IPS DF 19.7 (cell line): Measurements from ENCODE around the gene PSMD7.
"Not testable (repeated sequence)": the region's sequence is repeated elsewhere in the genome, so short reads cannot be mapped to it uniquely, and the experiment has no call there.

ENCODE experiments used
- DNase-seq: peaks from one replicate; pipeline ENCODE4 v3.0.0-alpha.2; 2013; ENCODE audit warnings: low read depth, low spot score

PSMD7 gene

DNA sequence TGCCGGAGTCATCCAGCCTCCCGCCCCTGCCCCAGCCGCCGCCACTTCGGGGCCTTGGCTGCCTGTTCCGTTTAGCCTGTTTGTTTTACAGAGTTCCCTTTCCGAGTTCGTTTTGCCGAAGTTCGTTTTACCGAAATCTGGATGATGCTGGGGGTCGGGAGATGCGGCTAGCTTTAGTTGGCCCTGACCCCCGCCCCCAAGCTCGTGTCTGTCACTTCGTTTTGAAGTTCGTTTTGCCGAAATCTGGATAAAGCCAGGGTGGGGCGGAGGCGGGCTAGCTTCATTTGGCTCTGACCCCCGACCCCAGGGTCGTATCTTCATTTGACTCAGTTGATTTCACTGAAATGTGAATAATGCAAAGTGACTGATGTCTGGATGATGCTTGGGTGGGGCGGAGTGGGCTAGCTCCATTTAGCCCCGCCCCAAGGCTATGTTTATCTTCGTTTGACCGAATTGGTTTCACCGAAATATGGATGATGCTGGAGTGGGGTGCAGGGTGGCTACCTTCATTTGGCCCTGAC is 591 bp downstream of the PSMD7 start:
- DNase-seq = no peak

GRCh38 chr16:74298104-74298503 is 1.5 kb downstream of the PSMD7 start:
- DNase-seq = no peak

DNA sequence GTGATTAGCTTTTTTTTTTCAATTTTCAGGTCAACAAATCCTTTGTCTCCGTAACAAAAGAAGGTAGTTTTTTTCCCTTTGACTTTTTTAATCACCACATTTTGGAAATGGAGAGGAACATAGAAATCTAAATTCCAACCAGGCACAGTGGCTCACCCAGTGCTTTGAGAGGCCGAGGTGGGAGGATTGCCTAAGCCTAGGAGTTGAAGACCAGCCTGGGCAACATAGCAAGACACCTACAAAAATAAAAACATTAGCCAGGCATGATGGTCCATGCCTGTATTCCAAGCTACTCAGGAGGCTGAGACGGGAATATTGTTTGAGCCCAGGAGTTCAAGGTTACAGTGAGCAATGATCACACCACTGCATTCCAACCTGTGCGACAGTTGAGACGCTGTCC is 5.7 kb downstream of the PSMD7 start:
- no peak for DNase-seq

- no peak for DNase-seq
Measured at GRCh38 chr16:74304164-74304834, 7.7 kb downstream of the PSMD7 start.

DNA sequence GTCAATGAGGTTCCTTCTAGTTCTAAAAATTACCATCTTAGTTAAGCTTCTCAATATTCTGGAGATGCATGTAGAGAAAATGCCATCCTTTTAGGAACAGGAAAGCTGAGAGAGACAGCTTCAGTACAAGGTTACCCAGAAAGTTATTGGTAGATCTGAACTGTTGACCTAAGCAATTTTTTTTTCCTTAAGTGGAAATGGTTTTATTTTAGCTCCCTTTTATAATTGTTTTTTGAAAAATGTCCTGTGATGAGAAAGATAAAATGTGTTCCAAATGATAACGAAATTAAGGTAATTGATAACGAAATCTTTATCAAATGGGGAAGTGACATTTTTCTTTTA is 8.2 kb downstream of the PSMD7 start:
- no peak for DNase-seq

DNA sequence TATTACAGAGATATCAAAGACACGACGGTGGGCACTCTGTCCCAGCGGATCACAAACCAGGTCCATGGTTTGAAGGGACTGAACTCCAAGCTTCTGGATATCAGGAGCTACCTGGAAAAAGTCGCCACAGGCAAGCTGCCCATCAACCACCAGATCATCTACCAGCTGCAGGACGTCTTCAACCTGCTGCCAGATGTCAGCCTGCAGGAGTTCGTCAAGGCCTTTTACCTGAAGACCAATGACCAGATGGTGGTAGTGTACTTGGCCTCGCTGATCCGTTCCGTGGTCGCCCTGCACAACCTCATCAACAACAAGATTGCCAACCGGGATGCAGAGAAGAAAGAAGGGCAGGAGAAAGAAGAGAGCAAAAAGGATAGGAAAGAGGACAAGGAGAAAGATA is 8.7 kb downstream of the PSMD7 start:
- DNase-seq = no peak

DNA sequence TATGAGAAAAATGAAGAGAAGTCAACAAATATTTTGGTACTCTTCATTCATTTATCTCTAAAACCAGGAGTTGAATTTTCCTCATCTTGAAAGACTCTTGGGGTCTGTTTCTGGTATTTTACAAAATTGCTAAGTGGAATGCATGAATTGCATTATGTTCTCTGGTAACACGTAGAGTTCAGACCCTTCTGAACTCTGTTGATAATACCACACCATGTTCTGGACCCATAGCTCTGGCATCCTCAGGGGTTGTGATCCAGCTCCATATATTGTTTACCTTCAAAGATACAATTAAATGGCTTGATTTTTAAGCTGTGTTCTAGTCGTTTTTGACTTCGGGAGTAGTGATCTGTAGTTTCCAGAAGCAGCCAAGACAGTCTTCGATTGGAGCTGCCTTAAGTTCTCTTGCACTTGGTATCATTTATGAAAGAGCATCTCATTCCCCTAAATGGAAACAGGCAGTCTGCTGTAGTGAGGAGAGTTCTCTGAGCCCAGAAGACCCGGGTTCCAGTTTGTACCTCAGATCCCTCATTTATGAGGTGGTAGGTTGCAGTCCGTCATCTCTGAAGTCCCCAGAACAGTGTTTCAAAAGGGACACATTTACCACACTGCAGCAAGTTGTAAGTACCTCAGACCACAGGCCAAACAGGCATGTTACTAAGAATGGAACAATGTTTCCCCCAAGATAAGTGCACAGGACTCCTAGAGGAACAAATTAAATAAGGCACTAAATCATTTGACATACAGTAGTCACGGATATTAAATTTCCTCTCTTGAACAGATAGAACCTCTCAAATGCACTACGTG is 9.6 kb downstream of the PSMD7 start:
- no peak for DNase-seq

- no peak for DNase-seq
Measured at GRCh38 chr16:74307383-74307782, 10.8 kb downstream of the PSMD7 start.

- no peak for DNase-seq
Measured at GRCh38 chr16:74309789-74310781, 13.5 kb downstream of the PSMD7 start.

GRCh38 chr16:74315059-74315458 is 18.4 kb downstream of the PSMD7 start:
- DNase-seq = no peak

- DNase-seq = no peak
Measured at GRCh38 chr16:74320707-74321106, 24.1 kb downstream of the PSMD7 start.

- DNase-seq = no peak
Measured at GRCh38 chr16:74321356-74321755, 24.7 kb downstream of the PSMD7 start.

DNA sequence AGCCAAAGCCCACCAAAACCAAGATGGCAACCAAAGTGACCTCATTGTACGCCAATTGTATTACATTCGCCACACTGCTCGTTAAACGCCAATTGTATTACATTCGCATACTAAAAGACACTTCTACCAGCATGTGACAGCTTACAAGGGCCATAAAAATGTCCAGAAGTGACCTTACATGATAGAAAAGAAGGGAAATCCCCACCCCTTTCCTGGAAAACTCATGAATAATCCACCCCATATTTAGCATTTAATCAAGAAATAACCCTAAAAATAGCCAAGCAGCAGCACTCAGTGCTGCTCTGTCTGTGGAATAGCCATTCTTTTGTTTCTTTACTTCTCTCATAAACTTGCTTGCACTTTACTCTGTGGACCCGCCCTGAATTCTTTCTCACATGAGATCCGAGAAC is 25.7 kb downstream of the PSMD7 start:
- DNase-seq = no peak

- DNase-seq = not testable (repeated sequence)
Measured at GRCh38 chr16:74324777-74325176, 28.2 kb downstream of the PSMD7 start.

- DNase-seq = no peak
Measured at GRCh38 chr16:74325641-74326040, 29.0 kb downstream of the PSMD7 start.

DNA sequence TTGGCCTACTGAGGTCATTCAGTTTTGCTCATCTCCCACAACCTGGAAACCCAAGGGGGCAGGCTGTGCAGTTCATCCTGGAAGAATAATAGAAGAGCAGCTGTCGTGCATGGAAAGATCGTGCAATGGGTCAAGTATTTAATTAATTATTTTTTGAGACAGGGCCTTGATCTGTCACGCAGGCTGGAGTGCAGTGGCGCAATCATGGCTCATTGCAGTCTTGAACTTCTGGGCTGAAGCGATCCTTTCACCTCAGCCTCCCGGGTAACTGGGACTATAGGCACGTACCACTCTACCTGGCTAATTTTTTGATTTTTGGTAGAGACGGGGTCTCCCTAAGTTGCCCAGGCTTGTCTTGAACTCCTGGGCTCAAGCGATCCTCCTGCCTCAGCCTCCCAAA is 31.7 kb downstream of the PSMD7 start:
- not testable (repeated sequence) for DNase-seq

- DNase-seq = not testable (repeated sequence)
Measured at GRCh38 chr16:74332469-74332868, 35.9 kb downstream of the PSMD7 start.

- not testable (repeated sequence) for DNase-seq
Measured at GRCh38 chr16:74337506-74337905, 40.9 kb downstream of the PSMD7 start.

DNA sequence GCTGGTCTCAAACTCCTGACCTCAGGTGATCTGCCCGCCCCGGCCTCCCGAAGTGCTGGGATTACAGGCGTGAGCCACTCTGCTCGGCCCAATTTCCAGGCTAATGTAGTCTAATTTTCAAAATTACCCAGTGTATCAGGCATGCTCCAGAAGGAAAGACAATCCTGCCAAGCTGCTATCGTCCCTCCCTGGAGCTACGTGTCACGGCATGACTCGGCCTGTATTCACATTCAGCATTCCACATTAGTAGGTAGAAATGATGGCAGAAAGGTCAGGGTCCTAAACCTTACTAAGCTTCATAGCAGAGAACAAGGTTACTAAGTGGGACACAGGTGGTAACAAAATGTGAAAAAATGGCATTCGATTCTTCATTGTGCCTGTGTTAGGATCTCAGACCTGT is 42.6 kb downstream of the PSMD7 start:
- DNase-seq = not testable (repeated sequence)

- not testable (repeated sequence) for DNase-seq
Measured at GRCh38 chr16:74353038-74353437, 56.4 kb downstream of the PSMD7 start.
